Dedifferentiated amniotic fluid mesenchymal stem cell (primary cell): ENCODE data around the gene USP6.
A peak's percentile ranks its signal among the peaks of the same experiment; 100 is the strongest.
"Not testable (repeated sequence)": the region's sequence is repeated elsewhere in the genome, so short reads cannot be mapped to it uniquely, and the experiment has no call there.

Experiments used
- DNase-seq: peaks from one replicate; pipeline ENCODE4 v3.0.0-alpha.2; 2016; ENCODE audit errors: extremely low spot score

The USP6 gene

DNA sequence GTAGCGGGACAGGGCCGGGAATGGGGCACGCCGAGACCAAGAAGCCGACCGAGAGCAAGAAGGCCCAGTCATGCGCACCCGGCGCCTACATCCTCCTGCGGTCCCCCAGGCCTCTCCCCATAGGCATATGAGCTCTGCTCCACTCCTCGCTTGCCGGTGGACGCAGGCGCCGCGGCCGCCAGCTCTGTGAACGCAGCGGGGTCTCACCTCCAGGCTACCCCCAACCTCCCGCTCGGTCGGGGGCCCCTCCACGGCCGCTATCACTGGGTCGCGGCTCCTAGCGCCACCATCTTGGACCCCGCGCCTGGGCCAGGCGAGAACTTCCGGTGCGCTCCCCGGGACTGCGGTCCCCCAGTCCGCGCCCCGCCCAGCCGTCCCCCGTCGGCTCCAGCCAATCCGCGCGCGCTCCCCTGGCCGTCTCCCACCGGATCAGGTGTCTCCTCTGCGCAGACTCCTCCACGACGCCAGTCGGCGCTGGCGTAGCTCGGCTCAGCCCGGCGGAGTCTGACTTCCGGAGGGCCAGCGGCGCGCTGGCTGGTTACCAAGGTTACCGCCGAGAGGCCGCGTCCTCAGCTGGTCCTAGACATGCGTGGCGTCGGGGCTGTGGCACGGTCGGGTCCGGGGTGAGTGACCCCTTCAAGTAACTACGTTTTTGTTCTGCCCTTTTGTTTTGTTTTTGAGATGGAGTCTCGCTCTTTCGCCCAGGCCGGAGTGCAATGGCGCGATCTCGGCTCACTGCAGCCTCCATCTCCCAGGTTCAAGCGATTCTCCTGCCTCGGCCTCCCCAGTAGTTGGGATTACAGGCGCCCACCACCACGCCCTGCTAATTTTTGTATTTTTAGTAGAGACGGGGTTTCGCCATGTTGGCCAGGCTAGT is 75.9 kb downstream of the USP6 start, which contains the start of gene ZNF594:
ZNF594 (minus strand) TSS at position 328 of the 877 bp plus-strand sequence. CDS start 7,612 bp downstream, outside the sequence.
- DNase-seq = peak; percentile 95

DNA sequence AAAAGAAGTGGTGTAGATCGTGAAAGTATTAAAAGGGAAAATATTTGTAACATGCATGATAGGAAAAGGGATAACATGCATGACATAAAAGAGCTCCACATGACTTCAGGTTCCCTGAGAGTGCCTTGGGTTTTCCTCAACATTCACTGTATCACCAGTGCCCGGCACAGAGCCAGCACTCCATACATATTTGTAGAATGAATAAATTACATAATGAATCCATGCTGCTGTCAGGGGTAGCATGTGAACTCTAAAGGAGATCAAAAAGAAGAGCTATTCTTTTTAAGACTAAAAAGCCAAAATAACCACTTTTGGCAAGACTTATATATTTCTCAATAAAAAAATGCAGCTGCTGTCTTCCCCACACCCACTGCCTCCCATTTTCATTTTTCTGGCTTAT is 78.5 kb downstream of the USP6 start:
- DNase-seq = peak; percentile 33

DNA sequence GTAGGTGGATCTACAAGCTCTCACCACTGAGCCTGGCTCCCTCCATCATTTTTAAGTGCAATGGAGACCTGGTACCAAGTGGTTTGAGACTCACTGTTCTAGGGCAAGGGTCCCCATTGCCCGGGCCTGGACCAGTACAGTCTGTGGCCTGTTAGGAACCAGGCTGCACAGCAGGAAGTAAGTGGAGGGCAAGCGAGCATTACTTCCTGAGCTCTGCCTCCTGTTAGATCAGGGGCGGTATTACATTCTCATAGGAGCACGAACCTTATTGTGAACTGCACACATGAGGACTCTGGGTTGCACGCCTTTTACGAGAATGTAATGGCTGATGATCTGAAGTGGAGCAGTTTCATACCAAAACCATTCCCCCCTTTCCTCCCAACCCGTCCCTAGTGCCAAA is 82.6 kb downstream of the USP6 start:
- no peak for DNase-seq

DNA sequence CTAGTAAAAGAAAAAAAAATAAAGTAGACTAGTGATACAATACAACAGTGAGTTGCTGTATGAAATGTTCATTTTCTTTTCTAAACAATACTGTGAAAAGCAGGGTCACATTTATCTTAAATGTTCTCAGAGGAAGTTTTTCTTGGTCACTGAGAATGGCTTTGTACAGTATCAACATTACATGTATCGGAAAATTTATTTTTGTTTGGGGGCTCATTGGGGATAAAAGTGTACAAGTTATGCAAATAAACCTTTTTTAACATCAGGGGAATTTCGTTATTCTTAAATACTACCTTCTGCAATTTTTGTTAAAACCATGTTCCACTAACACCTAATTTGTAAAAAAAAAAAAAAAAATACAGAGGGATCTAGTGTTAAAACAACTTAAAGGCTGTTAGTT is 84.5 kb downstream of the USP6 start:
- DNase-seq = no peak

DNA sequence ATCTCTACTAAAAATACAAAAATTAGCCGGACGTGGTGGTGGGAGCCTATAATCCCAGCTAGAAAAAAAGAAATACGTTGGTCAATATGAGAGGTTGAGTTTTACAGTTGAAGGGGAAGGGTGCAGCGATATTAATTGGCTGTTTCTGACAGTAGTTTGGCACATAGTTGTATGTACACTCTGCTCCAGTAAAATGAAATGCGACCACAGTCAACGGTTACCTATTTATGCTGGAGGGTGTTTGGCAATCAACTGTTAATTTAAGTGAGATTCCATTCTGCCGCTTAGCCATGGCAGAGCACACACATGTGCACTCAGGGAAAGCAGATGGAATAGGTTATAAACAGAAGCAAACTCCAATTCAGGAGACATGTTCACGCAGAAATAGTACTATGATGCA is 85.2 kb downstream of the USP6 start:
- DNase-seq = no peak

DNA sequence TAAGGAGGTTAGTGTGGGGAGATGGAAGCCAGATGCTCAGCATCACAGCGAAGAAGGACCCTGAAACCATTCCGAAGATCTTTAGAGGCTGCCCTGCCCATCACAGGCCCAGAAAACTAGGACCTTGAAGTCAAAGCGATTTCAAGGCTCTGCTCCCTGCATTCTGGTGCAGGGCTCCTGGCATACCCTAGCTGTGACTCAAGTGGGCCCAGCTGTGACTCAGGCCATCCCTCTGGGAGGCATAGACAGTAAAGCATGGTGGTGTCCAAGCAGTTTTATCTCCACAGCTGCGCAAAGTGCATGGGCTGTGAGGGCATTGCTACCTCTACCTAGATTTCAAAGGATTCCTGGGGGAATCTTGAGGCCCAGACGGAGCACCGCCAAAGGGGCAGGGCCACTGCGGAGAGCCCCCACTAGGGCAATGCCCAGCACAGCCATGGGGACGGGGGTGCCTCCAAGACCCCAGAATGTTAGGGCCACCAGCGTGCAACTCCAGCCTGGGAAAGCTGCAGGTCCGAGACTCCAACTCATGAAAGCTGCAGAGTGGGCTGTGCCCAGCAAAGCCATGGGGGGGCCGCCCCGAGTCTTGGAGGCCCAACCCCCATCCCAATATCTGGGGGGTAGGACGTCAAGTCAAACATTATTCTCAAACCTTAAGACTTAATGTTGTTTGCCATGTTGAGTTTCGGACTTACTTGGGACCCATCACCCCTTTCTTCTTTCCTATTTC is 87.5 kb downstream of the USP6 start:
- no peak for DNase-seq

DNA sequence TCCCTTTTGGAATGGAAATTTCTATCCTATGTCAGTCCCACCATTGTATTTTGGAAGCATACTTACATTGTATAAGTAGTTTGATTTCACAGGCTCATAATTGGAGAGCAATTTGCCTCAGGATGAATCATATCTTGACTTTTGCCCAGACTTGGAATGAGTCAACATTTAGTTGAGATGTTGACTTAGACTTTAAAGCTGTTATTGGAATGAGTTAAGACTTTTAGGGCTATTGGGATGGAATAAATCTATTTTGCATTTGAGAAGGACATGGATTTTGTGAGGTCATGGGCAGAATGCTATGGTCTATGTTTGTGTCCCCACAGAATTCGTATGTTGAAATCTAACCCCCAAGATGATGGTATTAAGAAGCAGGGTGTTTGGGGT is 88.1 kb downstream of the USP6 start:
- no peak for DNase-seq

DNA sequence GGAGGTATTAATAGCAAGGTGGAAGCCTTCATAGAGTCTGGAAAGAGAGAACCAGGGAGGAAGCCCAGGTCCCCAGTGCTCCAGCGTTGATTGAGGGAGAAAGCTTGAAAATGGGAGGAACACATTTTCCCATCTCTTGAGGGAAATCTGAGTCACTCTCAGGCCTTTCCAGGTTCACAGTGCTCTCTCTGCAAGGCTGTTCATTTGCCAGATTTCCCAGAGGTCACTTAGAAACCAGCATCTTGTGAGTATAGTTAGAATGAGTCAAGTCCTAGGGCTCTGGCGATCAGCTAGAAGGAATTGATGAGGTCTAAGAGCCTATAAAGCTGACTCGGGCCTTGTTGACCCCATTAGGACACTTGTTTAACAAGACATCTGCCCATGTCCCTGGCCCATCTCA is 93.6 kb downstream of the USP6 start:
- no peak for DNase-seq

DNA sequence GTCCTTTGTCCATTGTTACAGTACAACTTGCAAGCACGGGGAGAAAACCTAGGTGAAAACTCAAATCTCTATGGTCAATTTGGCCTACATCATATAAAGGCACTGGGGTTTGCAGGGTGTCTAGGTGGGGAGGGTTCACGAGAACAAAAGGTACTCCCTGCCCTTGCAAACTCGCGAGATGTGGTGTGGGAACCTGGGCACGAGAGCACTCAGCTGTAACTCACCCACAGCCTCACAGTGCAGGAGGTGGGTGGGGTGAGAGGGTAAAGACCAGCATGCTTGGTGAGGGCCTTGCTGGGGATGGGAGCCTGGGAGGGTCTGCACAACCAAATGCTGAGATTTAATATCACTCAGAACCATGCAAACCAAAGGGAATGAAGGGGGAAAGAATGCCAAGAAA is 94.3 kb downstream of the USP6 start:
- DNase-seq = no peak

DNA sequence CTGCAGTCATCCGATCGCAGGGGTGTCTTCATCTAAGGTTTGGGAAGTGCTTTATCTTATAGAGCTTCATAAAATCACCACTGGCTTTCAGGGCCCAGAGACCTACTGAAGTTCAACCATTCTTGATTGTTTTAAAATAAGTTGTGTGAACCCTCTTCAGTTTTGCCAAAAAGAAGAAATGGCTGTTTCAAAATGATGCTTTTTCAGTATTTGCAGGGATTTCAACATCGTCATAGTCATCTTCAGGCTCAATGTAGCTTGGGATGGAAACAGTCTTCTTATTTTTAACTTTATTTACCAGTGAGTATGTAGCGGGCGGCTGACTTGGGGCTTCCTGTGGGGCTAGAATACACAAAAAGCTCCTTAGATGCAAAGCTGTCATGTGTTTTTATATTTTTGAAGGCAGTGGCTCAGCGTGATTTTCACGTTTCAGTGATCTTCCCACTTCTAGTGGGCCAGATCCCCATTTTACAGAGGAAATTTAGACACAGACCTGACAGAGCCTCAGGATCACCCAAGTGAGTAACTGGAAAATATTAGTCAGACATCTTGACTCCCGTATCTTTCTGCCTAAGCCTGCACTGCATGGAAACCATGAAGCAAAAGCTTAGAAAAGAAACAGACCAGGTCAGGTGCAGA is 94.9 kb downstream of the USP6 start:
- DNase-seq = no peak

DNA sequence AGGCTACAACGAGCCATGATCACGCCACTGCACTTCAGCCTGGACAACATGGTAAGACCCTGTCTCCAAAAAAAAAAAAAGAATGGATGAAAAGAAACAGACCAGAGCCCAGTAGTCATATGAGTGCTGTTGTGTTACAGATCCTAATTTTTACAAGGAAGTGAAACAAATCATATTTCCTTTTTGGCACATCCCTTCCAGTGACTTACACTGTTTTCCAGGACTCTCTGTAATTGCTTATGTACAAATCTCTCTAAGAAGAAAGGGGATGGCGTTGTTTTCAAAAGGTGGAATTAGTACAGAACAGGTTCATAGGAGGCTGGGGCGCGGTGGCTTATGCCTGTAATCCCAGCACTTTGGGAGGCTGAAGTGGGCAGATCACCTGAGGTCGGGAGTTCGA is 95.6 kb downstream of the USP6 start:
- DNase-seq = no peak

DNA sequence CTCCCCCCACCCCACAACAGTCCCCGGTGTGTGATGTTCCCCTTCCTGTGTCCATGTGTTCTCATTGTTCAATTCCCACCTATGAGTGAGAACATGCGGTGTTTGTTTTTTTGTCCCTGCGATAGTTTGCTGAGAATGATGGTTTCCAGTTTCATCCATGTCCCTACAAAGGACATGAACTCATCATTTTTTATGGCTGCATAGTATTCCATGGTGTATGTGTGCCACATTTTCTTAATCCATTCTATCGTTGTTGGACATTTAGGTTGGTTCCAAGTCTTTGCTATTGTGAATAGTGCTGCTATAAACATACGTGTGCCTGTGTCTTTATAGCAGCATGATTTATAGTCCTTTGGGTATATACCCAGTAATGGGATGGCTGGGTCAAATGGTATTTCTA is 101.7 kb downstream of the USP6 start:
- not testable (repeated sequence) for DNase-seq

DNA sequence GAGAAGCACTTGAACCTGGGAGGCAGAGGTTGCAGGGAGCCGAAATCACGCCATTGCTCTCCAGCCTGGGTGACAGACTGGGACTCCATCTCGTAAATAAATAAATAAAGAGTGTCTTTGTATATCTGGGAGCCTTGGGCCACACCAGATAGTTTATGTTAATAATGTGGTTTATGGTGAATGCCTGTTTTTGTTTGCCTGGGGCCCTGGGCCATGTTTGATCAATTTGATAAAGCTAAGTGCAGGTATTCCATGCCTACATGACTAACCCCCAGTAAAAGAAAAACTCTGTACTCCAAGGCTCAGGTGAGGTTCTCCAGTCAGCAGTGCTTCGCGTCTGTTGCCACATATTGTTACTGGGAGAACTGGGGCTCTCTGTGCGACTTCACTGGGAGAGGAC is 103.7 kb downstream of the USP6 start:
- no peak for DNase-seq

DNA sequence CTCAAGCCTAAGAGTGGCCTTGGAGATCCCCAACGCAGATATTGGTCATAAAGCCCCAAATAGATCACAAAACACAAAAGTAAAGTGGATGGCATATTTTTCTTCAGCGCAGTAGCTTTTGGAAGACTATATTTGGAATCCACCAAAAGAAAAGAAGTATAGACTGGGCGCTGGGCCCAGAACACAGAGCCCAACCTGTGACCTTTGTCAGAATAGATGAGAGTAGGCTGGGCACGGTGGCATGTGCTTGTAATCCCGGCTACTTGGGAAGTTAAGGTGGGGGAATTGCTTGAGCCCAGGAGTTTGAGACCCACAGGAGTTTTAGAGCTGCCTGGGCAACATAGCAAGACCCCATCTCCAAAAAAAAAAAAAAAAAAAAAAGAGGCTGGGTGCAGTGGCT is 104.2 kb downstream of the USP6 start:
- no peak for DNase-seq

DNA sequence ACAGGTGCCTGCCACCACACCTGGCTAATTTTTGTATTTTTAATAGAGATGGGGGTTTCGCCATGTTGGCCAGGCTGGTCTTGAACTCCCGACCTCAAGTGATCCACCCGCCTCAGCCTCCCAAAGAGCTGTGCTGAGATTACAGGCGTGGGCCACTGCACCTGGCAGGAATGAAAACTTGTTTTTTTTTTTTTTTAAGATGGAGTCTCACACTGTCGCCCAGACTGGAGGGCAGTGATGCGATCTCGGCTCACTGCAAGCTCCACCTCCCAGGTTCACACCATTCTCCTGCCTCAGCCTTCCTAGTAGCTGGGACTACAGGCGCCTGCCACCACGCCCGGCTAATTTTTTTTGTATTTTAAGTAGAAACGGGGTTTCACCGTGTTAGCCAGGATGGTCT is 106.1 kb downstream of the USP6 start:
- DNase-seq = not testable (repeated sequence)
